ENCODE data around the gene PDE9A. TPM values are rescaled to one million over a fixed set of nuclear protein-coding genes. Genes with fewer than 3 reads are reported as not detected.

PDE9A gene
- total RNA-seq, 1 experiment from 2014 or later = 31.9 TPM

DNA sequence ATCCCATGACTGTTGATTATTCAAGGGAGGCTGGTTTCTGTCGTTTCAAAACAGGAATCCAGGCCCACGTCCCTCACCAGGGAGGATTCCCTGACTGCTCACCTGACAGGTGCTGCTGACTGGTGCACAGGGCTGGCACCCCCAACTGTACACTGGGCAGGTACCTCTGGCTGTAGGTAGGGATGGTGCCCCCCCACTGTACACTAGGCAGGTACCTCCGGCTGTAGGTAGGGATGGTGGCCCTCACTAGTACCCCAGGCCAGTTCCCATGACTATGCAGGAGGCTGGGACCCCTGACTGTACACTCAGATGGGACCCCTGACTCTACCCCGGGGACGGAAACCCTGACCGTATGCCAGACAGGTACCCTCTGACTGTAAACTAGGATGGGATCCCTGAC is 33.6 kb upstream of the PDE9A start:
- H3K23me2 ChIP-seq (ENCODE audit: insufficient read length, low read depth, low read length, poor library complexity, severe bottlenecking) = no peaks in the 10 kb centered on the region
- no peak for DNase-seq
- no peaks in the 10 kb centered on the region for H3K27me3 ChIP-seq (ENCODE audit: insufficient read depth, low read length)
- no peak overlapping the region for H3K4ac ChIP-seq (ENCODE audit: low read depth, low read length)
- TF ChIP-seq, protein P1, sequence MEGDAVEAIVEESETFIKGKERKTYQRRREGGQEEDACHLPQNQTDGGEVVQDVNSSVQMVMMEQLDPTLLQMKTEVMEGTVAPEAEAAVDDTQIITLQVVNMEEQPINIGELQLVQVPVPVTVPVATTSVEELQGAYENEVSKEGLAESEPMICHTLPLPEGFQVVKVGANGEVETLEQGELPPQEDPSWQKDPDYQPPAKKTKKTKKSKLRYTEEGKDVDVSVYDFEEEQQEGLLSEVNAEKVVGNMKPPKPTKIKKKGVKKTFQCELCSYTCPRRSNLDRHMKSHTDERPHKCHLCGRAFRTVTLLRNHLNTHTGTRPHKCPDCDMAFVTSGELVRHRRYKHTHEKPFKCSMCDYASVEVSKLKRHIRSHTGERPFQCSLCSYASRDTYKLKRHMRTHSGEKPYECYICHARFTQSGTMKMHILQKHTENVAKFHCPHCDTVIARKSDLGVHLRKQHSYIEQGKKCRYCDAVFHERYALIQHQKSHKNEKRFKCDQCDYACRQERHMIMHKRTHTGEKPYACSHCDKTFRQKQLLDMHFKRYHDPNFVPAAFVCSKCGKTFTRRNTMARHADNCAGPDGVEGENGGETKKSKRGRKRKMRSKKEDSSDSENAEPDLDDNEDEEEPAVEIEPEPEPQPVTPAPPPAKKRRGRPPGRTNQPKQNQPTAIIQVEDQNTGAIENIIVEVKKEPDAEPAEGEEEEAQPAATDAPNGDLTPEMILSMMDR (conservative IDR thresholded peaks at IDR 0.05) = no peak
- peaks cover 3% of the 10 kb centered on the region for H4K20me1 ChIP-seq (ENCODE audit: control insufficient read depth, insufficient read depth, insufficient read length)
- H2AFZ ChIP-seq (ENCODE audit: low read length) = no peak overlapping the region
- H4K8ac ChIP-seq (replicated peaks; ENCODE audit: insufficient read length, low read depth, low read length) = no peak overlapping the region
- H3K36me3 Mint-ChIP-seq (ENCODE audit: insufficient read depth in 1 of 3, low read depth in 3 of 3) = no peaks in the 10 kb centered on the region
- H3K79me2 ChIP-seq (ENCODE audit: insufficient read depth, low read length) = no peaks in the 10 kb centered on the region
- no peak overlapping the region for H3K56ac ChIP-seq (ENCODE audit: insufficient read length, low read depth, low read length)
- no peaks in the 10 kb centered on the region for H3K4me1 ChIP-seq (ENCODE audit: insufficient read depth, low read length)
- no peak overlapping the region for H4K5ac ChIP-seq (ENCODE audit: insufficient read length, low read depth, low read length)
- H2BK5ac ChIP-seq (ENCODE audit: insufficient read length, low read length) = no peak overlapping the region
- no peak overlapping the region for H3K4me2 ChIP-seq (ENCODE audit: insufficient read depth, insufficient read length, low read length)
- no peak overlapping the region for H3K27ac ChIP-seq (ENCODE audit: insufficient read length, low read depth, low read length)
- H3K9ac ChIP-seq (ENCODE audit: extremely low read depth, insufficient read length, low read length) = no peak overlapping the region
- H2BK20ac ChIP-seq (ENCODE audit: low read depth, low read length, poor library complexity, severe bottlenecking) = no peak overlapping the region
- WGBS (ENCODE audit: extremely low coverage, insufficient read length, low lambda C conversion rate) = no CpG with 5 or more reads among the region's 6 CpGs
- H2BK12ac ChIP-seq (ENCODE audit: insufficient read length, low read depth, low read length) = no peak overlapping the region
- H3K79me1 ChIP-seq (ENCODE audit: insufficient read depth, low read depth, low read length, poor library complexity, severe bottlenecking) = no peaks in the 10 kb centered on the region
- no peak overlapping the region for H2BK120ac ChIP-seq (ENCODE audit: low read depth, low read length, poor library complexity, severe bottlenecking)
- H3K14ac ChIP-seq (ENCODE audit: insufficient read depth, low read length) = no peak overlapping the region
- H2BK15ac ChIP-seq (ENCODE audit: low read depth, low read length) = no peak overlapping the region
- H3K9me3 ChIP-seq (ENCODE audit: control insufficient read depth, low read depth, low read length) = no peaks in the 10 kb centered on the region
- peaks cover 42% of the 10 kb centered on the region for H3K27me3 Mint-ChIP-seq (ENCODE audit: low read depth)
- H3T11ph ChIP-seq (ENCODE audit: low read length) = no peak overlapping the region
- no peak overlapping the region for H3K4me3 Mint-ChIP-seq
- no peak overlapping the region for H3K23ac ChIP-seq (ENCODE audit: insufficient read length, low read depth, low read length)
- no peak overlapping the region for H2AK5ac ChIP-seq (ENCODE audit: insufficient read length, low read length)
- H3K4me1 Mint-ChIP-seq = peaks cover 19 to 21% of the 10 kb centered on the region in 2 experiments
- H3K18ac ChIP-seq (ENCODE audit: insufficient read length, low read depth, low read length) = no peak overlapping the region
- H3K9me3 Mint-ChIP-seq = peaks cover 3% of the 10 kb centered on the region in 2 experiments; a peak in 2 of 5 replicates
- H4K91ac ChIP-seq (ENCODE audit: insufficient read length, low read depth, low read length) = no peak overlapping the region
- no peak overlapping the region for H3K27ac Mint-ChIP-seq
